Globus pallidus (tissue), 1 donor: ENCODE measurements around the gene CORO1A.
"Not testable (repeated sequence)": the region's sequence is repeated elsewhere in the genome, so short reads cannot be mapped to it uniquely, and the experiment has no call there.

ENCODE experiments used
- DNase-seq: peaks from one replicate; pipeline ENCODE4 v3.0.0-alpha.2; 2015; ENCODE audit warnings: low spot score

The CORO1A gene

GRCh38 chr16:30205541-30206236 lies 22.3 kb downstream of the CORO1A start:
- not testable (repeated sequence) for DNase-seq

DNA sequence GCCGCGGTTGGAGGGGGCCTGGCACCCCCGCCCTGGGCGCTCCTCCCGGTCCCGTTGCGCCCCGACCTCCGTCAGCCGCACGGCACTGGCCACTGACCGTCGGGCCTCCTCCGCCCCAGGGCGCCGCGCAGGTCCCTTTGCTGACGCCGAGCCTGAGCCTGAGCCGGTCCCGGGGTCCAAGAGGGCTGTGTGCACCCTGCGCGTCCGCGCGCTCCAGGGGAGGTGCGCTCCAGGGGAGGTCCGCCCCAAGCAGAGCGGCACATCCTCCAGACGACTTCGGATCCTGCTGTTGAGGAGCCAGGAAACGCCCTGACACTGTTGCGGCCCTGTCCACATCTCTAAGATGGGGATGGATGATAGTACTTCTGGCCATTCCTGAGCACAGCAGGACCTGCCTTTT lies 22.9 kb downstream of the CORO1A start:
- DNase-seq = not testable (repeated sequence)

GRCh38 chr16:30207063-30207704 lies 23.8 kb downstream of the CORO1A start:
- not testable (repeated sequence) for DNase-seq

GRCh38 chr16:30209032-30209431 lies 25.6 kb downstream of the CORO1A start:
- not testable (repeated sequence) for DNase-seq

DNA sequence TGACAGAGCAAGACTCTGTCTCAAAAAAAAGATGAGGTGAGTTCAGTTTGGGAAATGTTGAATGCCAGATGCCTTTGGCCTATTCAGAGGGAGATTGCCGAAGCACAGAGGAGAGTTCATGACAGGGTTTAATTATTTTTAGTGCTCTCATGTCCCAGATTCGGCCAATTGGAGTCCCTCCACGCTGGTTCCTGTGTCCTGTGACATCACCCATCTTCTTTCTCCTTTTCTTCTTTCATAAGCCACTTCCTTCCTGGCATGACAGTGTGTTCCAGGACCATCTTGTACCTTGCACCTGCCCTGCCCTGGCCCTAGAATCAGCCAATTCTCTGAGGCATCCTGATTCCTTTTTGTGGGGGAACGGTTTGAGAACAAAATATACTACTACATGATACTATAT lies 28.0 kb downstream of the CORO1A start:
- not testable (repeated sequence) for DNase-seq

GRCh38 chr16:30217082-30217481 lies 33.7 kb downstream of the CORO1A start:
- not testable (repeated sequence) for DNase-seq
